ENCODE data around the gene TSHZ3. TPM values are rescaled to one million over a fixed set of nuclear protein-coding genes. Genes with fewer than 3 reads are reported as not detected.

Gene TSHZ3
- total RNA-seq, 4 donors from 2014 or later = 2.1 to 3.2 (median 2.7) TPM

- Histone ChIP-seq H3K4me1 (peaks cover 46% of the 10 kb centered on the region), H3K4me3 (no peak overlapping the region), H3K27ac (no peak overlapping the region), H3K36me3 (no peaks in the 10 kb centered on the region), H3K9me3 (no peaks in the 10 kb centered on the region), H3K27me3 (peaks cover 76% of the 10 kb centered on the region)
- no peak for DNase-seq (ENCODE audit: low spot score in 2 of 2)
- WGBS = 58% methylated on average over 10 of the region's 10 CpGs
- no peak for TF ChIP-seq POLR2A (IDR thresholded peaks at IDR 0.05)
- no peak for TF ChIP-seq CTCF (IDR thresholded peaks at IDR 0.05)
- TF ChIP-seq EP300 (IDR thresholded peaks at IDR 0.05) = no peak
- no peak for TF ChIP-seq POLR2AphosphoS5 (IDR thresholded peaks at IDR 0.05)
Observed at GRCh38 chr19:31354316-31354715, 5.1 kb upstream of the TSHZ3 start.

- Histone ChIP-seq H3K27ac (no peak overlapping the region), H3K4me3 (no peak overlapping the region), H3K36me3 (no peaks in the 10 kb centered on the region), H3K4me1 (peaks cover 51% of the 10 kb centered on the region), H3K27me3 (peaks cover 80% of the 10 kb centered on the region), H3K9me3 (no peaks in the 10 kb centered on the region)
- no peak for DNase-seq (ENCODE audit: low spot score in 2 of 2)
- 62% methylated on average over 10 of the region's 10 CpGs for WGBS
- TF ChIP-seq EP300 (IDR thresholded peaks at IDR 0.05) (no peak), CTCF (IDR thresholded peaks at IDR 0.05) (no peak), POLR2AphosphoS5 (IDR thresholded peaks at IDR 0.05) (no peak), POLR2A (IDR thresholded peaks at IDR 0.05) (no peak)
Observed at GRCh38 chr19:31353833-31354232, 4.6 kb upstream of the TSHZ3 start.

- Histone ChIP-seq H3K27ac (no peak overlapping the region), H3K27me3 (peaks cover 77% of the 10 kb centered on the region), H3K36me3 (no peaks in the 10 kb centered on the region), H3K9me3 (no peaks in the 10 kb centered on the region), H3K4me1 (peaks cover 55% of the 10 kb centered on the region), H3K4me3 (no peak overlapping the region)
- WGBS = 61% methylated on average over 41 of the region's 43 CpGs
- DNase-seq (ENCODE audit: low spot score in 2 of 2) = no peak
- TF ChIP-seq POLR2AphosphoS5 (IDR thresholded peaks at IDR 0.05) (no peak), EP300 (IDR thresholded peaks at IDR 0.05) (no peak), POLR2A (IDR thresholded peaks at IDR 0.05) (no peak), CTCF (IDR thresholded peaks at IDR 0.05) (no peak)
Observed at GRCh38 chr19:31352782-31353651, 3.8 kb upstream of the TSHZ3 start.

GRCh38 chr19:31352296-31352781, 3.1 kb upstream of the TSHZ3 start:
- TF ChIP-seq EP300 (IDR thresholded peaks at IDR 0.05) (no peak), CTCF (IDR thresholded peaks at IDR 0.05) (no peak), POLR2AphosphoS5 (IDR thresholded peaks at IDR 0.05) (no peak), POLR2A (IDR thresholded peaks at IDR 0.05) (no peak)
- H3K27ac ChIP-seq = no peak overlapping the region
- 69% methylated on average over 14 of the region's 14 CpGs for WGBS
- H3K36me3 ChIP-seq = no peaks in the 10 kb centered on the region
- peaks cover 74% of the 10 kb centered on the region for H3K27me3 ChIP-seq
- H3K4me3 ChIP-seq = no peak overlapping the region
- DNase-seq (ENCODE audit: low spot score in 2 of 2) = no peak
- H3K4me1 ChIP-seq = peaks cover 58% of the 10 kb centered on the region
- no peaks in the 10 kb centered on the region for H3K9me3 ChIP-seq

- Histone ChIP-seq H3K27ac (no peak overlapping the region), H3K9me3 (no peaks in the 10 kb centered on the region), H3K27me3 (peaks cover 69% of the 10 kb centered on the region), H3K36me3 (no peaks in the 10 kb centered on the region), H3K4me1 (peaks cover 54% of the 10 kb centered on the region), H3K4me3 (peak overlapping the region; percentile 98)
- TF ChIP-seq POLR2A (IDR thresholded peaks at IDR 0.05) (no peak), CTCF (IDR thresholded peaks at IDR 0.05) (no peak), EP300 (IDR thresholded peaks at IDR 0.05) (no peak), POLR2AphosphoS5 (IDR thresholded peaks at IDR 0.05) (no peak)
- DNase-seq (ENCODE audit: low spot score in 2 of 2) = no peak
- 10% methylated on average over 21 of the region's 29 CpGs for WGBS
Observed at GRCh38 chr19:31351855-31352195, 2.6 kb upstream of the TSHZ3 start.

Measured in suprapubic skin (tissue), 4 donors.